HepG2 (cell line): ENCODE data around the gene TELO2.

Source experiments
- CTCF ChIP-seq: sonication (generic); formaldehyde crosslinking; IDR thresholded peaks from 2 replicates; pipeline ENCODE4 v1.5.0; 2020; ENCODE audit warnings: mild to moderate bottlenecking, missing genetic modification reagents, moderate library complexity
- POLR2A ChIP-seq, 2 experiments: IDR thresholded peaks; 2 replicates each; pipeline ENCODE4 v1.6.1; 2011; ENCODE audit warnings: low read depth in 2 of 2, low read length in 2 of 2, mild to moderate bottlenecking in 1 of 2, moderate library complexity in 1 of 2; ENCODE audit not compliant: insufficient read depth in 1 of 2
- PTBP1 ChIP-seq: fragments of 200-400 bp; formaldehyde crosslinking; IDR thresholded peaks from 2 replicates; pipeline ENCODE4 v1.6.1; 2018; ENCODE audit warnings: low read length, low read depth; ENCODE audit not compliant: poor library complexity, severe bottlenecking
- TF ChIP-seq, protein P1 (sequence below): sonication (generic); formaldehyde crosslinking; IDR thresholded peaks from 2 replicates; pipeline ENCODE4 v1.4.0; 2020; ENCODE audit warnings: mild to moderate bottlenecking, missing genetic modification reagents, borderline replicate concordance

- TF ChIP-seq CTCF (no peak), POLR2A (IDR thresholded peaks at IDR 0.05; ENCODE audit: insufficient read depth in 1 of 2, low read depth in 2 of 2, low read length in 2 of 2) (no peak), PTBP1 (no peak)
- TF ChIP-seq, protein P1, sequence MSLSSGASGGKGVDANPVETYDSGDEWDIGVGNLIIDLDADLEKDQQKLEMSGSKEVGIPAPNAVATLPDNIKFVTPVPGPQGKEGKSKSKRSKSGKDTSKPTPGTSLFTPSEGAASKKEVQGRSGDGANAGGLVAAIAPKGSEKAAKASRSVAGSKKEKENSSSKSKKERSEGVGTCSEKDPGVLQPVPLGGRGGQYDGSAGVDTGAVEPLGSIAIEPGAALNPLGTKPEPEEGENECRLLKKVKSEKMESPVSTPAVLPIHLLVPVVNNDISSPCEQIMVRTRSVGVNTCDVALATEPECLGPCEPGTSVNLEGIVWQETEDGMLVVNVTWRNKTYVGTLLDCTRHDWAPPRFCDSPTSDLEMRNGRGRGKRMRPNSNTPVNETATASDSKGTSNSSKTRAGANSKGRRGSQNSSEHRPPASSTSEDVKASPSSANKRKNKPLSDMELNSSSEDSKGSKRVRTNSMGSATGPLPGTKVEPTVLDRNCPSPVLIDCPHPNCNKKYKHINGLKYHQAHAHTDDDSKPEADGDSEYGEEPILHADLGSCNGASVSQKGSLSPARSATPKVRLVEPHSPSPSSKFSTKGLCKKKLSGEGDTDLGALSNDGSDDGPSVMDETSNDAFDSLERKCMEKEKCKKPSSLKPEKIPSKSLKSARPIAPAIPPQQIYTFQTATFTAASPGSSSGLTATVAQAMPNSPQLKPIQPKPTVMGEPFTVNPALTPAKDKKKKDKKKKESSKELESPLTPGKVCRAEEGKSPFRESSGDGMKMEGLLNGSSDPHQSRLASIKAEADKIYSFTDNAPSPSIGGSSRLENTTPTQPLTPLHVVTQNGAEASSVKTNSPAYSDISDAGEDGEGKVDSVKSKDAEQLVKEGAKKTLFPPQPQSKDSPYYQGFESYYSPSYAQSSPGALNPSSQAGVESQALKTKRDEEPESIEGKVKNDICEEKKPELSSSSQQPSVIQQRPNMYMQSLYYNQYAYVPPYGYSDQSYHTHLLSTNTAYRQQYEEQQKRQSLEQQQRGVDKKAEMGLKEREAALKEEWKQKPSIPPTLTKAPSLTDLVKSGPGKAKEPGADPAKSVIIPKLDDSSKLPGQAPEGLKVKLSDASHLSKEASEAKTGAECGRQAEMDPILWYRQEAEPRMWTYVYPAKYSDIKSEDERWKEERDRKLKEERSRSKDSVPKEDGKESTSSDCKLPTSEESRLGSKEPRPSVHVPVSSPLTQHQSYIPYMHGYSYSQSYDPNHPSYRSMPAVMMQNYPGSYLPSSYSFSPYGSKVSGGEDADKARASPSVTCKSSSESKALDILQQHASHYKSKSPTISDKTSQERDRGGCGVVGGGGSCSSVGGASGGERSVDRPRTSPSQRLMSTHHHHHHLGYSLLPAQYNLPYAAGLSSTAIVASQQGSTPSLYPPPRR = no peak
Measured at GRCh38 chr16:1542166-1542500, 49.0 kb downstream of the TELO2 start.
